GM21737 (cell line): ENCODE results near the gene CORO2B.
"Not testable (repeated sequence)": the region's sequence is repeated elsewhere in the genome, so short reads cannot be mapped to it uniquely, and the experiment has no call there.

ENCODE experiments used
- ATAC-seq: cut with Tn5 transposase; IDR thresholded peaks from one replicate; pipeline ENCODE4 v1.9.1; 2021; ENCODE audit warnings: mild to moderate bottlenecking, moderate library complexity; ENCODE audit not compliant: unreplicated experiment

CORO2B gene

DNA sequence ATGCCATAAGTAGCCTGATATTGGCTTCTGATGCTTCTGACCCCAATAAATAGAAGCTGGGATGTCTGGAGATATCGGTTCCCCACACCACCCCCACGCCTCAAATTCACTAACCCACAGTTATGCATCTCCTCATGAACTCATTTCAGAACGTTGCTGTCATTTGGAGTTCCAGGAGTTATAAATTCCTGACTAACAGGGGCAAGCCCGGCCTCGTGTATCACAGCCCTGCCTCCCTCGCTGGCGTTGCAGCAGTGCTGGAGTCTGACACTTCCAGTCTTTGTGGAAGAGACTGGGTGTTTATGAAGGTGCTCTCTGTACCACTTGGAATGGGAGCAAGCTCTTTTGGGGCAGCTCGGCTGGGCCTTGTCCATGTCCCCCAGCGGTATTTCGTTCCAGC lies 140.9 kb downstream of the CORO2B start:
- ATAC-seq = no peak

- no peak for ATAC-seq
Observed at GRCh38 chr15:68721886-68722285, 143.1 kb downstream of the CORO2B start.

DNA sequence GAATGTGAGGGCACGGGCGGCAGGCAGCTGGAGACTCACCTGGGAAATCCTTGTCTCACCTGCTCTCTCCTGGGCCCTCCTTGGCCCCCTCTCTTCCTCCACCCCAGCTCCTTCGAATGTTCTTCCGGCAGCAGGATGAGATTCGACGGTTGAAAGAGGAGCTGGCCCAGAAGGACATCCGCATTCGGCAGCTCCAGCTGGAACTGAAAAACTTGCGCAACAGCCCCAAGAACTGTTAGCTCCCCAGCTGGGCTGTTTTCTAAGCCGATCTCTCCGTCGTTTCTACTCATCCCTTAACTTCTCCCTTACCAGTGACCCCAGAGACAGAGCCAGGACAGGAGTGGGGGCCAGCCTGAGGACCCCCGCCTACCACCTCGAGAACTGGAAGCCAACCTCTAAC lies 146.9 kb downstream of the CORO2B start:
- no peak for ATAC-seq

GRCh38 chr15:68726246-68726645 lies 147.5 kb downstream of the CORO2B start:
- ATAC-seq = no peak

GRCh38 chr15:68729789-68730411 lies 151.1 kb downstream of the CORO2B start:
- no peak for ATAC-seq

GRCh38 chr15:68730471-68730919 lies 151.7 kb downstream of the CORO2B start:
- ATAC-seq = no peak

- no peak for ATAC-seq
Observed at GRCh38 chr15:68730976-68731897, 152.4 kb downstream of the CORO2B start.

- no peak for ATAC-seq
Observed at GRCh38 chr15:68732451-68732850, 153.7 kb downstream of the CORO2B start.

DNA sequence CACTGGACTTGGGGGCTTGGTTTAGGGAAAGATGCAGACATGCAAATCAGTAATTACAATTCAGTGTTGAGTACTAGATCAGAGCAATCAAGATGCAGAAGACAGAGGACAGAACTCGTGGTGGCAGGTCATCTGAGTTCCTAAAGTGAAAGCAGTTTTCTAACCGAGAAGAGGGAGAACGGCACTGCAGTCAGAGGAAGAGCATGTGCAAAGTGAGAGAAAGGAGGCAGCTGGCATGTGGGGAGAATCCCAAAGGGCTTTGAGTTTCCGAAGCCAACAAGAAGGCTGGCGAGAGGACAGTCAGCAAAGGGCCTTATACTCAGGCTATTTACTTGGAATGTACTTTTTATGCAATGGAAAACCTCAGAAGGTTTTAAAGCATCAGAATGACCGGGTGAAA lies 154.9 kb downstream of the CORO2B start:
- no peak for ATAC-seq

GRCh38 chr15:68734352-68734751 lies 155.6 kb downstream of the CORO2B start:
- ATAC-seq = no peak

- ATAC-seq = no peak
Observed at GRCh38 chr15:68734881-68735280, 156.1 kb downstream of the CORO2B start.

DNA sequence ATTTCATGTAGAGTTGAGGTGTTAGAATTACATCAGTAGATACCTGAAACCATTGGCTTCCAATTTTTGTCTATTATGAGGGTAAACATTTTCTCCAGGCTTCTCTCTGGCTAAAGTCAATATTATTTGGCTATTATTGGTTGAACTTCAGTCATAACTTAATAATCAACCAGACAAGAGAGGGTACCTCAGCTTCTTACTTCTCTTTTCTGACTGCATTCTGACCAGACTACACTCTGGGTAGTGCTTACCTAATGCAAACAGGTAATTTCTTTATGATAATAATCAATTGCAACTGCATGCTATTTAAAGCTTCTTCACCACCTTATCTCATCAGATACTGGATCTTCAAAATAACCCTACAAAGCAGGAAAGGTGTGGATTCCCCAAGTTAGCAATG lies 156.8 kb downstream of the CORO2B start:
- no peak for ATAC-seq

DNA sequence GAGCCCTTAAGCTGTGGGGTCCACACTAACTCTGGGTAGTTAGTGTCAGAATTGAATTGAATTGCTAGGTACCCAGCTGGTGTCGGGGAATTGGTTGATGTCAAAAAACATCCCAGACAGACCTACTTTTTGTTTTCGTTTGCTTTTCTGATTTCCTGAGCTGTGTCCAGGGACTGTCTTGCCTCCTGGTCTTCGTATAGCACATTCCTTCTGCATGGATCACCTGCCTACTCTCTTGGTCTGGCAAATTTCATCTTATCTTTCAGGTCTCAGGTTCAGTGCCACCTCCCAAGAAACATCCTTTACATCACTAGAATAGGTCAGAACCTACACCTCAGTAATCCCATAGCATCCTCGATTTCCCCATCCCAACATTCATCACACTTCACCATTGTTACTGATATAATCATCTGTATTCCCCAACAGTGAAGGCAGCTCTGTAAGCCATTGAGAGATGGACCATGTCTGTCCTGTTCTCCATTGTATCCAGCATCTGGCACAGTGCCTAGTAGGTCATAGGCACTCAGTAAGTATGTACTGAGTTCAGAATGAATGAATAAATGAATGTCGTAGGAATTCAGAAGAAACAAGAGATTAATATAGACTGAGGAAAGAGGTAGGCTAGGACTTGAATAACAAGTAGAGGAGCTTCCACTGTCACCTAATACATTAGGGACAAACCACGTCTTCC lies 160.7 kb downstream of the CORO2B start:
- ATAC-seq = no peak

DNA sequence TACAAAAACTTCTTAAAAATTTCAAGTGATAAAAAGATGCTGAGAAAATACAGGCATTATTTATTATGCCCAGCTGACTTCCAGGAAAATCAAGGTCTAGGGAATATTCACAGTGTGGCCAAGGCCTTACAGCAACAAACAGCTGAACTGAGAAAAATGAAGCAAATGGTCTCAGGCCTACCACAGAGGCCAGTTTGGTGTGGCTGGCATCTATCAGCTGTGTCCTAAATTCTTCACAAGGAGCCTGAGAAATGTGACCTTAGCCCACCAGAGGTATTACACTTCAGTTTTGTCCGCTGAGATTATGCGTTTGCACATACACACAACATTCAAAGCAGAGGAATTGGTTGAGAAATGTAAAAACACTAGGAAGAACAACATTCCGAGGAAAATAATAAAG lies 164.5 kb downstream of the CORO2B start:
- no peak for ATAC-seq

GRCh38 chr15:68749365-68749764 lies 170.6 kb downstream of the CORO2B start:
- no peak for ATAC-seq

DNA sequence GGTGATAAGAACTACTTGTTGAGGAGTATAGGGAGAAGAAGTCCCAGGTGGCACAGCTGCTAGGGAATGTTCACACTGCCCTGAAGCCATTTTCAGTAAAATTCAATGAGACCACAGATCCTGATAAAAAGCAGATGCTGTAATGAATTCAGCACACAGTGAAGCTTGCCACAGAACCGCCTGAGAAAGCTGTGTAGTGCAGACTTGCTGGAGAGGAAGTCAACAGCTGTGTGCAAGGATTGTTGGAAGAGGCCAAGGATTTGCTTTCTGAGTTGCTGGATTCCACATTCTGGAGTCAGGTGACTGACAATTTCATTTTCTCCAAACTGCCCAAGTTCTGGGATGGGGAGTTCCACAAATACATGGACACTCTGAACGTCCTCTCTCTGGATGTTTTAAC lies 171.0 kb downstream of the CORO2B start:
- no peak for ATAC-seq

GRCh38 chr15:68751622-68752021 lies 172.8 kb downstream of the CORO2B start:
- ATAC-seq = no peak

GRCh38 chr15:68755731-68756130 lies 176.9 kb downstream of the CORO2B start:
- no peak for ATAC-seq

DNA sequence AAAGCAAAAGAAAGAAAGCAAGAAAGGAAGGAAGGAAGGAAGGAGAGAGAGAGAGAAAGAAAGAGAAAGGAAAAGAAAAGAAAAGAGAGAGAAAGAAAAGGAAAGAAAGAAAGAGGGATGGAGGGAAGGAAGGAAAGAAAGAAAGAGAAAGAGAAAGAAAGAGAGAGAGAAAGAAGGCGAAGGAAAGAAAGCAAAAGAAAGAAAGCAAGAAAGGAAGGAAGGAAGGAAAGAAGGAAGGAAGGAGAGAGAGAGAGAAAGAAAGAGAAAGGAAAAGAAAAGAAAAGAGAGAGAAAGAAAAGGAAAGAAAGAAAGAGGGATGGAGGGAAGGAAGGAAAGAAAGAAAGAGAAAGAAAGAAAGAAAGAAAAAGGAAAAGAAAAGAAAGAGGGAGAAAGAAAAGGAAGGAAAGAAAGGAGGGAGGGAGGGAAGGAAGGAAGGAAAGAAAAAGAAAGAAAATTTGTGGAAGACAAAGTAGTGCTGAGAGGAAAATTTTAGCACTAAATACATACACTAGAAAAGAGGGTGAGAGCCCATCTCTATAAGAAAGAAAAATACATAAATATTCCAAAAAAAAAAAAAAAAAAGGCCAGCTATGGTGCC lies 181.3 kb downstream of the CORO2B start:
- ATAC-seq = not testable (repeated sequence)

DNA sequence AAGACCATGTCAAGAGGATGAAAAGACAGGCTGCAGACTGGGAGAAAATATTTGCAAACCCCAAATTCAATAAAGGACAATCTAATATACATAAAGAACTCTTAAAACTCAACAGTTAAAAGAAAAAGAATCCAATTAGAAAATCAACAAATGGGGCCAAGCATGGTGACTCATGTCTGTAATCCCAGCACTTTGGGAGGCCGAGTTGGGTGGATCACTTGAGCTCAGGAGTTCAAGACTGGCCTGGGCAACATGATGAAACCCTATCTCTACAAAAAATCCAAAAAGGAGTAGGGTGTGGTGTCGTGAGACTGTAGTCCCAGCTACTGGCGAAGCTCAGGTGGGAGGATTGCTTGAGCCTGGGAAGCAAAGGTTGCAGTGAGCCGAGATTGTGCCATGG lies 184.3 kb downstream of the CORO2B start:
- no peak for ATAC-seq

DNA sequence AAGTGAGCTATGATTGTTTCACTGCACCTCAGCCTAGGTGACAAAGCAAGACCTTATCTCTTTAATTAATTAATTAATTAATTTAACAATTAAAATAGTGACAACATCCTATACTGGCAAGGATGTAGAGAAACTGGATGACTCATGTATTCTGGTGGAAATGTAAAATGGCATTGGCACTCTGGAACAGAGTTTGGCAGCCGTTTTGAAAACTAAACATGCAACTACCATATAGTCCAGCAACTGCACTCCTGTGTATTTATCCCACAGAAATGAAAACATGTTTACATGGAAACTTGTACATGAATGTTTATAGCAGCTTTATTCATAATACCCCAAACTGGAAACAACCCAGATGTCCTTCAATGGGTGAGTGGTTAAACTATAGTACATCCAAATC lies 185.3 kb downstream of the CORO2B start:
- no peak for ATAC-seq
